Left ventricle myocardium inferior (tissue), 1 donor: ENCODE measurements around the gene HTR2A. TPM values are rescaled to one million over a fixed set of nuclear protein-coding genes. Genes with fewer than 3 reads are reported as not detected.

Experiments
- DNase-seq: peaks from one replicate; pipeline ENCODE4 v3.0.0-alpha.2; 2020
- H3K27ac ChIP-seq: fragments of 200-600 bp; replicated peaks from 2 replicates; pipeline ENCODE4 v1.8.0; 2021
- H3K27me3 ChIP-seq: fragments of 200-600 bp; 2 replicates; pipeline ENCODE4 v1.8.0; 2021; ENCODE audit warnings: low read depth
- H3K36me3 ChIP-seq: fragments of 200-600 bp; 2 replicates; pipeline ENCODE4 v1.8.0; 2021
- H3K4me1 ChIP-seq: fragments of 200-600 bp; 2 replicates; pipeline ENCODE4 v1.8.0; 2021
- H3K4me3 ChIP-seq: fragments of 200-600 bp; 2 replicates; pipeline ENCODE4 v1.8.0; 2021; ENCODE audit warnings: mild to moderate bottlenecking, moderate library complexity
- H3K9me3 ChIP-seq: fragments of 200-600 bp; replicated peaks from 2 replicates; pipeline ENCODE4 v1.8.0; 2021
- CTCF ChIP-seq: fragments of 200-600 bp; IDR thresholded peaks from 2 replicates; pipeline ENCODE4 v1.8.0; 2021; ENCODE audit warnings: antibody characterized with exemption, mild to moderate bottlenecking, borderline replicate concordance
- intact Hi-C: fragments of 100-400 bp; cut with micrococcal nuclease; formaldehyde crosslinking; loops from one replicate; pipeline ENCODE4 v1.11.0; 2022
- total RNA-seq: library from RNA; stranded (reverse); fragmentation: NEBNext Ultra II Directional; extraction: Animal tissue kit (Norgen Biotek cat#: 25700); gene quantifications from one replicate; pipeline ENCODE4 v1.2.1, GENCODE V29; 2021
- donor health status: DM: no; HTN: yes; CAD: no; lungs with severe emphysema.

Gene HTR2A
- total RNA-seq, 1 donor from 2014 or later, result 0.11 TPM

DNA sequence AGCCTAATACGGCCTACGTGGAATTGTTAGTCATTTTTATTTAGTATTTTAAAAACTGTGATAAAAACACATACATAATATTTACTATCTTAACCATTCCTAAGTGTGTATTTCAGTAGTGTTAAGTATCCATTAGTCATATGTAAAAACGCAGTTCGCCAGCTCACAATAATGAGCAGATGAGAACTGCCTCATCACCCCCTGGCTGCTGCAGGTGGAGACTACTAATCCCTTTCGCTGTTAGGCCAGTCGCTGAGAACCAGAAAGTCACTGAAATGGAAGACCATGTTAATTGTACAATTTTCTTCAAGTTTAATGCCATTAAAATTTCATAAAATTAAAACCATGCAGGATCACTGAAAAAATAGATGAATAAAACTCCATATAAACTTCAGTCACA is 101.5 kb downstream of the HTR2A start:
- DNase-seq, result no peak
- H3K27ac ChIP-seq, result no peak overlapping the region
- peak overlapping the region; percentile 90 for H3K4me3 ChIP-seq
- H3K4me1 ChIP-seq, result peaks cover 56% of the 10 kb centered on the region
- no peak for TF ChIP-seq CTCF
- no peaks in the 10 kb centered on the region for H3K27me3 ChIP-seq
- H3K36me3 ChIP-seq, result peaks cover 14% of the 10 kb centered on the region
- no peaks in the 10 kb centered on the region for H3K9me3 ChIP-seq
- intact Hi-C loops, result no loop called here

- no peak for DNase-seq
- H3K27ac ChIP-seq, result no peak overlapping the region
- no peaks in the 10 kb centered on the region for H3K27me3 ChIP-seq
- H3K4me1 ChIP-seq, result no peaks in the 10 kb centered on the region
- intact Hi-C loops, result no loop called here
- no peak for TF ChIP-seq CTCF
- H3K4me3 ChIP-seq, result no peak overlapping the region
- H3K9me3 ChIP-seq, result no peaks in the 10 kb centered on the region
- peaks cover 95% of the 10 kb centered on the region for H3K36me3 ChIP-seq
These were observed 113.3 kb downstream of the HTR2A start for GRCh38 chr13:46783504-46783903.

GRCh38 chr13:46782691-46783090 is 114.2 kb downstream of the HTR2A start:
- no peak overlapping the region for H3K27ac ChIP-seq
- H3K27me3 ChIP-seq, result no peaks in the 10 kb centered on the region
- no peaks in the 10 kb centered on the region for H3K4me1 ChIP-seq

DNA sequence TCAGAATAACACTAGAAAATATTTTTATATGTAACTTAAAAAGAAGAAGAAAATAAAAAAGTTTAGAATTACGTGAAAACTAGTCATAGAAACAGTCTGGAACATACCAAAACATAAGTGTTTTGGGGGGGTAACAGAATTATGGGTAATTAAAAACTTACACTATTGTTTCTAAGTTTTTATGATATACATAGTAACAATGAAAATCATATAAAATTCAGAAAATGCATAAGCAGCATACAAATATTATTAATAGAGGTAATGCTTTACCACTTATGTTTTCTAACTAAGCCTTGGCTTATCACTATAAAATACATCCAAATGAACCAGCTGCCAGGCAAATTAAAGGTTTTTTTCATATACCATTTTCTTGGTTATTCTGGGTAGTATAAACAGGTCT is 114.8 kb downstream of the HTR2A start:
- intact Hi-C loops, result no loop called here
- H3K36me3 ChIP-seq, result peaks cover 100% of the 10 kb centered on the region
- H3K4me1 ChIP-seq, result no peaks in the 10 kb centered on the region
- H3K4me3 ChIP-seq, result no peak overlapping the region
- no peaks in the 10 kb centered on the region for H3K9me3 ChIP-seq
- no peak overlapping the region for H3K27ac ChIP-seq
- no peak for DNase-seq
- H3K27me3 ChIP-seq, result no peaks in the 10 kb centered on the region
- TF ChIP-seq CTCF, result no peak

More at GRCh38 chr13:46782691-46783090, 114.2 kb downstream of the HTR2A start:
- Histone ChIP-seq H3K9me3 (no peaks in the 10 kb centered on the region), H3K4me3 (no peak overlapping the region), H3K36me3 (peaks cover 96% of the 10 kb centered on the region)
- no peak for DNase-seq
- intact Hi-C loops, result no loop called here
- no peak for TF ChIP-seq CTCF

Other genes with a start within 250 kb of the HTR2A start
- gene ESD, start 99.9 kb downstream of the HTR2A start, total RNA-seq, result 98.5 TPM